Skin of body (tissue), 2 donors: ENCODE results near the gene KRTAP5-9. TPM values are rescaled to one million over a fixed set of nuclear protein-coding genes. Genes with fewer than 3 reads are reported as not detected.
"Not testable (repeated sequence)": the region's sequence is repeated elsewhere in the genome, so short reads cannot be mapped to it uniquely, and the experiment has no call there.

ENCODE experiments used
- DNase-seq: peaks from one replicate; lab custom pipeline; 2025; lab: John Stamatoyannopoulos, UW
- total RNA-seq: library from RNA; depleted of rRNA; stranded (reverse); fragments of >200 nt; gene quantifications from one replicate; pipeline ENCODE4 v1.2.3, GENCODE V29; 2014

The KRTAP5-9 gene
- total RNA-seq, 1 donor from 2014 or later = not detected

DNA sequence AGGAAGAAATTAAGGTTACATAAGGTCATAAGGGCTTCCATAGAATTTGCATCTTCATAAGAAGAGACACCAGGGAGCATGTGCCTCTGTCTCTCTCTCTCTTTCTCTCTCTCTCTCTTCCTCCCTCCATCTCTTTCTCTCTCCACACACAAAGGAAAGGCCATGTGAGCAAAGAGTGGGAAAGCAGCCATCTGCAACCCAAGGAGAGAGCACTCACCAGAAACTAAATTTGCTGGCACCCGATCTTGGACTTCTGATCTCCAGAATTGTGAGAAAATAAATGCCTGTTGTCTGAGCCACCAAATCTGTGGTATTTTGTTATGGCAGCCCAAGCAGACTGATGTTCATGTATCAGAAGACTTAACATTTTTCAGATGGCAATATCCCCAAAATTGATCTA lies 10.8 kb downstream of the KRTAP5-9 start:
- no peak for DNase-seq

DNA sequence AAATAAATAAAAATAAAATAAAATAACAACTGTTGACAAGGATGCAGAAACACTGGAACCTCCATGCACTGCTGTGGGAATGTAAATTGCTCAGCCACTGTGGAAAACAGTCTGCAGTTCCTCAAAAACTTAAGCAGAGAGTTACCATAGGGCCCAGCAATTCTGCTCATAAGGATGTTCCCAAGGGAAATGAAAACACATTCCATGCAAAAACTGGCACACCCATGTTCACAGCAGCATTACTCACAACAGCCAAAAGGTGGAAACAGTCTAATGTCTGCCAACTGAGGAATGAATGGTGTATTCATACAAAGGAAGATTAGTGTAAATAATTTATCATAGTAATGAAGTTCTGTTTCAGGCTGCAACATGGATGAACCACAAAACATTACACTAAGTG lies 13.9 kb downstream of the KRTAP5-9 start:
- DNase-seq = no peak

DNA sequence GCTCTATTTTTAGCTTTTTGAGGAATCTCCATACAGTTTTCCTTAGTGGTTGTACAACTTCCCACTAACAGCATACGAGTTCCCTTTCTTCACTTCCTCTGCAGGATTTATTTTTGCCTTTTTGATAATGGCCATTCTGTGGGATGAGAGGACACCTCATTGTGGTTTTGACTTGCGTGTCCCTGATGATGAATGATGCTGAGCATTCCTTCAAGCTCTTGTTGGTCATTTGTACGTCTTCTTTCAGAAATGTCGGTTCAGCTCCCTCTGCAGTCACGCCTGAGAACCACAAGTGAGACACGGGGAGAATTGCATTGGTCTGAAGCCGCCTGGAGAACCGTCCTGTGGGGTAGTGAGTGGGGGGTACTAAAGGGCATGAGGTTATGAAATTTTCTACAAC lies 15.2 kb downstream of the KRTAP5-9 start:
- no peak for DNase-seq

DNA sequence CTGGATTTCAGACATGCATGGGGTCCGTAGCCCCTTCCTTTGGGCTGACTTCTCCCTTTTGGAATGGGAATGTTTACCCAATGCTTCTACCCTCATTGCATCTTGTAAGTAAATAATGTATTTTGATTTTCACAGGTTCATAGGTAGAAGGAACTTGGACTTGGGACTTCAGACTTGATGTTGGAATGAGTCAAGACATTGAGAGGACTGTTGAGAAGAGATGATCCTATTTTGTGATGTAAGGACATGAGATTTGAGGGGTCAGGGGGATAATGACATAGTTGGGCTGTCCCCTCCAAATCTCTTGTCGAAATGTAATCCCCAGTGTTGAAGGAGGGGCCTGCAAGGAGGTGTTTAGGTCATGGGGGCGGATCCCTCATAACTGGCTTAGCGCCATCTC lies 16.2 kb downstream of the KRTAP5-9 start:
- DNase-seq = no peak

DNA sequence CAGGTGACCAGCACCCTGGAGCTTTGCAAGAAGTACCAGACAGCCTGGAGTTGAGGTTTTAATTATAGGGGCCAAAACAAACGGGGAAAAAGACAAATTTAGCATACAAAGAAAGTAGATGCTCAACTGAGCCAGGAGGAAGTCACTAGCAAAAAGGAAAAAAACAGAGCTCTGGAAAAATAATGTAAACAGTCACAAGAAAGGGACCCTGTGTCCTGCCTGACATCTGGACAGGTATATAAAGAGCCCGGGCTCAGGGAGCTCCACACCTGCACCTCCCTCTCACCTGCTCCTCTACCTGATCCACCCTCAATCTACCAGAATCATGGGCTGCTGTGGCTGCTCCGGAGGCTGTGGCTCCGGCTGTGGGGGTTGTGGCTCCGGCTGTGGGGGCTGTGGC lies 17.0 kb downstream of the KRTAP5-9 start, which contains the start of gene KRTAP5-10:
Gene KRTAP5-10, plus strand, starts transcription at position 301 of the 400 bp plus-strand sequence. Its CDS starts 25 bp downstream, at position 326.
- DNase-seq = no peak

DNA sequence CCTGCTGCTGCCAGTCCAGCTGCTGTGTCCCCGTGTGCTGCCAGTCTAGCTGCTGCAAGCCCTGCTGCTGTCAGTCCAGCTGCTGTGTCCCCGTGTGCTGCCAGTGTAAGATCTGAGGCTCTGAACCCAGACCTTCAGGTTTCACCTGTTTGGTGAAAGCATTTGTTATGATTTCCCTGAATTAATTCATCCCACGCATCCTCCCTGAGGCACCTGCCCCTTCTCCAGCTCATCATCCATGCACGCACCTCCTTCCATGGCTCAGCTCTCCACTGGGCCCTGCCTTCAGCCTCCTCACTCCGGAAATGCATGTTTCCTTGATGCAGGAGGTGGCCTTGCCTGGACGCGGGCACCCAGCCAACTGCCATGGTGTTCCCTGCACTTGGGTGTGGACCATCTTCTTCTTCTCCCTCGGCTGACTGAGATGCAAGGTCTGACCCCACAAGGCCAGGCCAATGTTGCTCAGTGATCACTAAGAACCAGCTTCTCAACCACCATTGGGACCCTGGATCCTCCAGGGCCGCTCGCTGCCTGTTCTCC lies 17.9 kb downstream of the KRTAP5-9 start:
- DNase-seq = no peak

DNA sequence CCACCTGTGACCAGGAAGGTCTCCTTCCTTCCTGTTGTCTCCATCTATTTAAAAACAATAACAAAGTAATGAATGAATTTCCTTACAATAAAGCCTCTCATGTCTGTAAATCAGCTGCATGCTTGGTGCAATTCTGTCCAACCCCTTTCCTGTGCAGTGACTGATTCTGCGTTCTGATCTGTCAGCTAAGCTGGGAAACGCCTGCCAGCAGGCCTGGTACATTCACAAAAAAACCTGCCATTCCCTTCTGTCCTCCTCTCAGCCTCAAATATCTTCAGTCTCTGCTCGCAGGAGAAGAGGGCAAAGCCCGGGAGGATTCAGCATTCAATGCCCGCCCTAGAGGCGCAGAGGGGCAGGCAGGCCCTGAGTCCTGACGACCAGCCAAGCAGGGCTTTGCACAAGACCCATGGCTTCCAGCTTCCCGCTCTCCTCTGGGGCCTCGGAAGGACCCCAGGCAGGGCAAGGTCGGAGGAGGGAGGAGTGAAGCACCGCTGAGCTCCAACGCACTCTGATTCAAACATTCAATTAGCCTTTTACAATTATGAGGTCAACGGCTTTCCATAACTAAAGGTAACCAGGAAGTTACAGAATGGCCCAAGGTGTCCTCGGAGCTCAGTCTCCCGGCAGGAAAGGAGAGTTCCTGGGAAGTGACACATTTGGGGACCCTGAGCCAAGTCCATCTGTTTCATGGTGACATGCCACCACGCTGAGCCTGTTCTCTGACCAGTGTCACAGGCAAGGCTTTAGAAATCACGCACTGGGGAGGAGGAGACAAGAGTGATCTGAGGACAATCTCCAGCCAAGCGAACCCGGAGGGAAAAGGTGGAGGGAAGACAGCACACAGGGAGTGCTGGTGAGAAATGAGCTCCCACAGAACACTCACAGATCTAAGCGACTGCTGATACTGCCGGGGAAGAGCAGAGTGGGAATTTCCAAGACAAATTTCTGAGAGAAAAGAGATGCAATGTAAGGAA lies 18.7 kb downstream of the KRTAP5-9 start:
- not testable (repeated sequence) for DNase-seq

DNA sequence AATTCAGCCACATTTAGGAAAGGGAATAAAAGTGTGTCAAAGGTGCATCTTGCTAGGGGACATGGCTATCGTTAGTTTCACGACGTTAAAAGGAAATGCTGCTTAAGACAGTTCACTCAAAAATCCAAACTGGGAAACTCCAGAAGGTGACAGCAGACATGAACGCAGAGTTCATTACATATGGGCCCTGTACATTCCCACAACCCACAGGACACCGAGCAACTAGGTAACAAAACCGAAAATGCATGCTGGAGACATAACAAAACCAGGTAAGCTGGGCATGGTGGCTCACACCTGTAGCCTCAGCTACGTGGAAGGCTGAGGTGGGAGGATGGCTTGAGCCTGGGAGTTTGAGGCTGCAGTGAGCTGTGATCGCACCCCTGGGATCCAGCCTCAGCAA lies 19.4 kb downstream of the KRTAP5-9 start:
- not testable (repeated sequence) for DNase-seq

DNA sequence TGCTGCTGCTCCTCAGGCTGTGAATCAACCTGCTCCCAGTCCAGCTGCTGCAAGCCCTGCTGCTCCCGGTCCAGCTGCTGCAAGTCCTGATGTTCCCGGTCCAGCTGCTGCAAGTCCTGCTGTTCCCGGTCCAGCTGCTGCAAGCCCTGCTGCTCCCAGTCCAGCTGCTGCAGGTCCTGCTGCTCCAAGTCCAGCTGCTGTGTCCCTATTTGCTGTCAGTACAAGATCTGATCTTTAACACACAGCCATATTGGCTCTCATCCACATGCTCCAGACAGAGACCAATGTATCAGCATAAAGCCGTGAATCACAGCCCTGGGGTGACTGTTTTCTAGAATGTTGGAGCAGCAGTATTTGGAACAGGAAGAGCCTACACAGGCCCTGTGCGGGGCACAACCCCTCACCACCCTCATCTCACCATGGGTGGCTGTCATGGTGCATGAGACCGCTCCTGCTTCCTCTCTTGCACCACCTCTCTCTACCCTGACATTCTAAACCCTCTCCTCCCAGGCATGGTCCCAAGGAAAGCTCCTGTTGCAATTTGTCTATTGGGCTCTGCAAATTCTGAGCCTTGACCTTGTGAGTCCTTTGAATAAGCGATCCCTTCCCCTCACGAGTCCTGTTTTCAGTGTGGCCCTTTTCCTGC lies 20.6 kb downstream of the KRTAP5-9 start:
- no peak for DNase-seq

DNA sequence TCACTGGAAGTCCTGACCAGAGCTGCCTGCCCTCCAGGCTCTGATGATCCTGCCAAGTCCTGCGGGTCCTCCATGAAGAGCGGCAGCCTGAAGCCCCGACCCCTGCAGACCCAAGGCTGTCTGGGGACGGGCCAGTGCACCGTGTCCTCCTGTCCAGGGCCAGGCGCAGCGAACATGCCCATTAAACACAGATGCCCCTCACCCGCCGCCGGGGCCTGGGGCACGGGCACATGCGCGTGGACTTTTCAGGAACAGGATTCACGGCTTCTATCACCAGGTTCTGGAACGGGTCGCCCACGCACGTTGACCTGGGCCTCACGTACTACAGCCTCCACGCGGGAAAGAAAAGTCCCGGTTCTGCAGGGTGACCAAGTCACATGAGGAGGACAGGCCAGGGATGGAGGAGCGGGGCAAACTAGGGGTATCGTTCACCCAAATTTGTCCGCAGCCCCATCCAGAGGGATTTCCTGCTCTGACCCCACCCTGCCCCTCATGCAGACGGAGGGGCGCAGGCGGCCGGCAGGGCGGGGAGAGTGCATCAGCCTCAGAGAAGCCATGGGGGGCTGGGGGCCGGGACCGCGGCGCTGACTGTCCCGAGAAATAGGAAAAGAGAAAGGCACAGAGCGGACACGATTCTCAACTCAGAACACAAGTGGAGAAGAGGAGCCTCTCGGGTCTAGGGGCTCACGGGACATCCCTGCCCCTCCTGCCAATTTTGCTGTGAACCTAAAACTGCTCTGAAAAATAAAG lies 23.1 kb downstream of the KRTAP5-9 start:
- not testable (repeated sequence) for DNase-seq

DNA sequence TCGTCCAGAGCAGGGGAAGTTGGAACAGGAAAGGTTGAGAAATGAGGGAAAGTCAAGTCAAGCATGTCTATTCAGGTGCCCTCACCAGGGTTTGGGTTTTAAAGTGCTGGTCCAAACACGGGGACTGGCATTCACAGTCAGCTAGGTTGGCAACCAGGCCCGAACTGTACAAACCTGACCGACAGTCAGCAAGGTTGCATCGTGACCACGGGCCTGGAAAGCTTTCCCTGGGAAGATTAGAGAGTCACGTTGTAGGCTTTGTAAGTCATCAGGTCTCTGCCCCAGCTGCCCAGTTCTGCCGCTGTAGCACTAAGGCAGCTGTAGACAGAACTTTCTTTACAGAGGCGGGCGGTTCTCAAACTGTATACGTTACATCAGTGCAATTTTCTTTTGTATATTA lies 24.6 kb downstream of the KRTAP5-9 start:
- DNase-seq = no peak

DNA sequence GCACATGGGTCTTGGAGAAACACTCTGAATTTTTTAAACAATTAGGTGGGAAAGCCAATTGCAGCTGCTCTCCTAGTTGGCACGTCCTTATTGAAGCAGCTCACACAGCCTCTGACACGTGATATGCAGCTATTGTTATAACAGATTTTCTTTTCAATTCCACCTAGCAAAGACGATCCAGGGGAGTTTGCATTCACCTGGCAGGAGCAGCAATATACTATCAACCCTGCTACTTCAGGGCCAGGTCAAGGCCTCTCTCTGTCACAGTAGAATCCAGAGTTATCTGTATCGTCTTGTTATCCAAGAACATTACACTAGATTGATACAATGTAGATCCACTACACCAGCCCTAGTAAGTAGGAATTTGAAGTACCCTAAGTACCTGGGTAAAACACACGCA lies 26.2 kb downstream of the KRTAP5-9 start:
- no peak for DNase-seq

DNA sequence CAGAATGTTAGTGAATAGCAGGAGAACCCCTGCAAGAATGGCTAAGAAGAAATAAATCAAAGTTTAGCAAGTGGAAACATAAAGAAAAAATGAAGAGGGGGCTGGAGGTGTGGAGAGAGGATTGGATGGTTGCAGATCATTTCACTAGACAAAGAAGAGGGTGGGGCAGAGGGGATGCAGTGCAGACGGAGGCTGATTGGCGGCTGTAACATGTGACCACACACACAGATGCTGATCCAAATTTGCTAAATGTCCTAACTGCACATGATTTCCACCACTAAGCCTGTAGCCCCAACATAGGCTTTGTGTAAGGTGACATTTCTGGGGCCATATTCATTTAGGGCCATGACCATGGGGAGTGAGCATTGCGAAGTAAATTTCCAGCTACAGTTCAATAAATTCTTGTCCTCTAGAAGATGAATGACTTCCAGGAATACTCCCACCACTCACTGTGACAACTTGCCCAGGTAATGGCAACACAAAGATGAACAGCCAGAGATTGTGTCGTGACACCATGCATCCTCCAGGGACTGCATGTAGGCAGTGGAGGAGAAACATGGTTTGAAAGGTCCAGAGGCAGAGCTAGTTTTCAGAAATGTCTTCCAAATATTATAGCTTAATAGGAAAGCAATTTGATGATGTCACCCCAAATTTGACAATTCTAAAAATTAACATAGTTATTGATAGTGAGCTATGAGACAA lies 27.7 kb downstream of the KRTAP5-9 start:
- no peak for DNase-seq

DNA sequence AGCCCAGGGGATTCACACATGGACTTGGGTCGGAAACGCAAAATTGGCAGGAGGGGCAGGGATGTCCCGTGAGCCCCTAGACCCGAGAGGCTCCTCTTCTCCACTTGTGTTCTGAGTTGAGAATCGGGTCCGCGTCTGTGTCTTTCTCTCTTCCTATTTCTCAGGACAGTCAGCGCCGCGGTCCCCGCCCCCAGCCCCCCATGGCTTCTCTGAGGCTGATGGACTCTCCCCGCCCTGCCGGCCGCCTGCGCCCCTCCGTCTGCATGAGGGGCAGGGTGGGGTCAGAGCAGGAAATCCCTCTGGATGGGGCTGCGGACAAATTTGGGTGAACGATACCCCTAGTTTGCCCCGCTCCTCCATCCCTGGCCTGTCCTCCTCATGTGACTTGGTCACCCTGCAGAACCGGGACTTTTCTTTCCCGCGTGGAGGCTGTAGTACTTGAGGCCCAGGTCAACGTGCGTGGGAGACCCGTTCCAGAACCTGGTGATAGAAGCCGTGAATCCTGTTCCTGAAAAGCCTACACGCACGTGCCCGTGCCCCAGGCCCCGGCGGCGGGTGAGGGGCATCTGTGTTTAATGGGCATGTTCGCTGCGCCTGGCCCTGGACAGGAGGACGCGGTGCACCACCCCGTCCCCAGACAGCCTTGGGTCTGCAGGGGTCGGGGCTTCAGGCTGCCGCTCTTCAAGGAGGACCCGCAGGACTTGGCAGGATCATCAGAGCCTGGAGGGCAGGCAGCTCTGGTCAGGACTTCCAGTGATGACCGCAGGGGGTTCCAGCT lies 28.7 kb downstream of the KRTAP5-9 start:
- not testable (repeated sequence) for DNase-seq

DNA sequence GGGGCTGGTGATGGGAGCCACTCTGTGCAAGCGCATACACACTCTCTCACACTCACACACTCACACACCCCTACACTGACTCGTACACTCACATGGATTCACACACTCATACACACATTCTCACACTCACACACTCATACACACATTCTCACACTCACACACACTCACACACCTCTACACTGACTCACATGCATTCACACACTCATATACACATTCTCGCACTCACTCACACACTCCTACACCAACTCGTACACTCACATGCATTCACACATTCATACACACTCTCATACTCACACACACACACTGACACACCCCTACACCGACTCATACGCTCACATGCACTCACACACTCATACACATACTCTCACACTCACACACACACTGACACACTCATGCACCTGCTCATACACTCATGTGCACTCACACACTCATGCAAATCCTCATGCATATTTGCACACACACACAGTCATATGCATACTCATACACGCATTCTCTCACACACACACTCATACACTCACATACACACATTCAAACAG lies 29.3 kb downstream of the KRTAP5-9 start:
- no peak for DNase-seq

DNA sequence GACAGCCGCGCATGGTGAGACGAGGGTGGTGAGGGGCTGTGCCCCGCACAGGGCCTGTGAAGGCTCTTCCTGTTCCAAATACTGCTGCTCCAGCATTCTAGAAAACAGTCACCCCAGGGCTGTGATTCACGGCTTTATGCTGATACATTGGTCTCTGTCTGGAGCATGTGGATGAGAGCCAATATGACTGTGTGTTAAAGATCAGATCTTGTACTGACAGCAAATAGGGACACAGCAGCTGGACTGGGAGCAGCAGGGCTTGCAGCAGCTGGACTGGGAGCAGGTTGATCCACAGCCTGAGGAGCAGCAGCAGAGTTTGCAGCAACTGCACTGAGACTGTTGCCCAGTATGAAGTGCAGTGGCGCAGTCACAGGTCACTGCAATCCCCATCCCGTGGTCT lies 31.3 kb downstream of the KRTAP5-9 start:
- not testable (repeated sequence) for DNase-seq

DNA sequence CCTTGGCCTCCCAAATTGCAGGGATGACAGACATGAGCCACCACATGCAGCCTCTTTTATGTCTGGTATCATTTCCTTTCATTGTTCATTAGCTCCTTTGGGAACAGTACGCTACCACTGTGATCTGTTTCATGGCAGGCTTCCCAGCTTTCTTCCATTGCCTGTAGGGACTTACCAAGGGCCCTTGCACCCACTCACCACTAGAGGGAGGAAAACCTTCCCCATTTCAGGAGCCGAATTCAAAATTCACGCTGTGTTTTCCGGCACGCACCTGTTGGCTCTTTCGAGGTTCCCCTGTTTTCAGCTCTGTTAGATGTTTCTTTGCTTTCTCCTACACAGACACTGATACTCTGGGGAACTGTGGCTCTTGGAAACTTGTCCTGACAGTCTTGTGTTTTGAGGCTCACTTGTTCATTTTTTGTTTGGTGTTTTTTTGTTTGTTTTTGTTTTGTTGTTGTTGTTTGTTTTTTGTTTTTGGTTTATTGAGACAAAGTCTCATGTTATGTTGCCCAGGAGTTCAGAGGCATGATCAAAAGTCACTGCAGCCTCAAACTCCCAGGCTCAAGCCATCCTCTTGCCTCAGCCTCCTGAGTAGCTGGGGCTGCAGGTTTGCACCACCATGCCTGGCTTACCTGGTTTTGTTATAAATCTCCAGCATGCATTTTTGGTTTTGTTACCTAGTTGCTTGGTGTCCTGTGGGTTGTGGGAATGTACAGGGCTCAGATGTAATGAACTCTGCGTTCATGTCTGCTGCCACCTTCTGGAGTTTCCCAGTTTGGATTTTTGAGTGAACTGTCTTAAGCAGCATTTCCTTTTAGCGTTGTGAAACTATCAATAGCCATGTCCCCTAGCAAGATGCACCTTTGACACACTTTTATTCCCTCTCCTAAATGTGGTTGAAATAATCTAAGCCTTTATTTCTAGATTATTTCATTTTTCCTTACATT lies 32.1 kb downstream of the KRTAP5-9 start:
- peak; percentile 60 for DNase-seq

DNA sequence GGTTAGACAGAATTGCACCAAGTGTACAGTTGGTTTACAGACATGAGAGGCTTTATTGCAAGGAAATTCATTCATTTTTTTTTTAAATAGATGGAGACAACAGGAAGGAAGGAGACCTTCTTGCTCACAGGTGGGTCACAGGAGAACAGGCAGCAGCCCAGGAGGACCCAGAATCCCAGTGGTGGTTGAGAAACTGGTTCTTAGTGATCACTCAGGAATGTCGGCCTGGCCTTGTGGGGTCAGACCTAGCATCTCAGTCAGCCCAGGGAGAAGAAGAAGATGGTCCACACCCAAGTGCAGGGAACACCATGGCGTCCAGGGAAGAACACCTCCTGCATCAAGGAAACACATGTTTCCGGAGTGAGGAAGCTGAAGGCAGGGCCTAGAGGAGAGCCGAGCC lies 33.6 kb downstream of the KRTAP5-9 start:
- no peak for DNase-seq
